Neural progenitor cell (in vitro differentiated cells): Measurements from ENCODE around the gene LORICRIN. TPM values are rescaled to one million over a fixed set of nuclear protein-coding genes. Genes with fewer than 3 reads are reported as not detected.

ENCODE experiments used
- DNase-seq: peaks from one replicate; pipeline ENCODE4 v3.0.0-alpha.2; 2016; ENCODE audit warnings: low spot score
- H2AFZ ChIP-seq: fragments of 200-600 bp; sonication (generic); replicated peaks from 2 replicates; pipeline ENCODE4 v1.6.1; 2016; ENCODE audit warnings: antibody characterized with exemption
- H3F3A ChIP-seq: fragments of 200-600 bp; sonication (generic); 2 replicates; pipeline ENCODE4 v1.6.1; 2016; ENCODE audit warnings: antibody characterized with exemption, low read depth
- H3K27ac ChIP-seq: fragments of 200-600 bp; sonication (generic); 2 replicates; pipeline ENCODE4 v1.5.1; 2016; ENCODE audit warnings: mild to moderate bottlenecking
- H3K27me3 ChIP-seq: fragments of 200-600 bp; sonication (generic); 2 replicates; pipeline ENCODE4 v1.6.1; 2016; ENCODE audit warnings: mild to moderate bottlenecking, moderate library complexity
- H3K36me3 ChIP-seq: fragments of 200-600 bp; sonication (generic); 2 replicates; pipeline ENCODE4 v1.5.1; 2016
- H3K4me1 ChIP-seq: fragments of 200-600 bp; sonication (generic); 2 replicates; pipeline ENCODE4 v1.6.1; 2016; ENCODE audit warnings: mixed run types
- H3K4me2 ChIP-seq: fragments of 200-600 bp; sonication (generic); 2 replicates; pipeline ENCODE4 v1.6.1; 2016
- H3K4me3 ChIP-seq: fragments of 200-600 bp; sonication (generic); 2 replicates; pipeline ENCODE4 v1.5.1; 2016
- H3K79me2 ChIP-seq: fragments of 200-600 bp; sonication (generic); 2 replicates; pipeline ENCODE4 v1.6.1; 2016; ENCODE audit warnings: low read depth
- H3K9ac ChIP-seq: fragments of 200-600 bp; sonication (generic); 2 replicates; pipeline ENCODE4 v1.6.1; 2016
- H3K9me3 ChIP-seq: fragments of 200-600 bp; sonication (generic); 2 replicates; pipeline ENCODE4 v1.5.1; 2016; ENCODE audit warnings: low read depth
- H4K20me1 ChIP-seq: fragments of 200-600 bp; sonication (generic); 2 replicates; pipeline ENCODE4 v1.6.1; 2016; ENCODE audit warnings: low read depth
- H3K27ac Mint-ChIP-seq: 3 replicates; pipeline ENCODE4 v1.8.0; 2021; ENCODE audit warnings: mixed read lengths
- H3K27me3 Mint-ChIP-seq: 2 replicates; pipeline ENCODE4 v1.8.0; 2022; ENCODE audit warnings: low read depth, mild to moderate bottlenecking, inconsistent platforms, moderate library complexity, mixed read lengths; ENCODE audit not compliant: insufficient read depth
- H3K36me3 Mint-ChIP-seq: 3 replicates; pipeline ENCODE4 v1.8.0; 2021; ENCODE audit warnings: mixed read lengths
- H3K4me1 Mint-ChIP-seq: 3 replicates; pipeline ENCODE4 v1.8.0; 2021; ENCODE audit warnings: mixed read lengths
- H3K4me3 Mint-ChIP-seq: 3 replicates; pipeline ENCODE4 v1.8.0; 2021; ENCODE audit warnings: mild to moderate bottlenecking, moderate library complexity, mixed read lengths
- H3K9me3 Mint-ChIP-seq: 3 replicates; pipeline ENCODE4 v1.8.0; 2020; ENCODE audit warnings: mixed read lengths
- CTCF ChIP-seq: fragments of 200-600 bp; sonication (generic); IDR thresholded peaks from 2 replicates; pipeline ENCODE4 v1.5.1; 2017; ENCODE audit warnings: antibody characterized with exemption, mild to moderate bottlenecking
- EZH2 ChIP-seq: fragments of 200-600 bp; sonication (generic); IDR thresholded peaks from 2 replicates; pipeline ENCODE4 v1.6.1; 2017; ENCODE audit warnings: antibody characterized with exemption, mild to moderate bottlenecking, moderate library complexity
- EZH2phosphoT487 ChIP-seq: fragments of 200-600 bp; sonication (generic); IDR thresholded peaks from 2 replicates; pipeline ENCODE4 v1.6.1; 2017; ENCODE audit warnings: antibody characterized with exemption
- total RNA-seq: library from RNA; depleted of rRNA; stranded (reverse); fragments of >200 nt; gene quantifications from 2 replicates; pipeline ENCODE4 v1.2.3, GENCODE V29; 2015; ENCODE audit warnings: low replicate concordance

The LORICRIN gene
- total RNA-seq, 1 donor from 2014 or later = not detected

- no peak overlapping the region for H3K4me3 ChIP-seq
- no peaks in the 10 kb centered on the region for H3F3A ChIP-seq
- no peaks in the 10 kb centered on the region for H4K20me1 ChIP-seq
- Mint-ChIP-seq H3K36me3 (no peaks in the 10 kb centered on the region), H3K4me1 (no peaks in the 10 kb centered on the region), H3K9me3 (no peaks in the 10 kb centered on the region), H3K27me3 (peaks cover 2% of the 10 kb centered on the region), H3K4me3 (no peak overlapping the region), H3K27ac (no peak overlapping the region)
- no peaks in the 10 kb centered on the region for H3K4me1 ChIP-seq
- TF ChIP-seq CTCF (no peak), EZH2phosphoT487 (no peak), EZH2 (no peak)
- DNase-seq = no peak
- no peak overlapping the region for H2AFZ ChIP-seq
- no peaks in the 10 kb centered on the region for H3K36me3 ChIP-seq
- H3K79me2 ChIP-seq = no peaks in the 10 kb centered on the region
- no peak overlapping the region for H3K27ac ChIP-seq
- no peak overlapping the region for H3K4me2 ChIP-seq
- H3K9ac ChIP-seq = no peak overlapping the region
- no peaks in the 10 kb centered on the region for H3K9me3 ChIP-seq
- no peaks in the 10 kb centered on the region for H3K27me3 ChIP-seq
These were observed 27.7 kb upstream of the LORICRIN start for GRCh38 chr1:153231785-153232184.

GRCh38 chr1:153232553-153232952 lies 26.9 kb upstream of the LORICRIN start:
- Mint-ChIP-seq H3K4me1 (no peaks in the 10 kb centered on the region), H3K27ac (no peak overlapping the region), H3K36me3 (no peaks in the 10 kb centered on the region), H3K4me3 (no peak overlapping the region), H3K9me3 (no peaks in the 10 kb centered on the region), H3K27me3 (peaks cover 2% of the 10 kb centered on the region)
- H3K4me1 ChIP-seq = no peaks in the 10 kb centered on the region
- no peak for TF ChIP-seq EZH2
- no peak for TF ChIP-seq EZH2phosphoT487
- TF ChIP-seq CTCF = no peak
- no peaks in the 10 kb centered on the region for H3K27me3 ChIP-seq
- peaks cover 4% of the 10 kb centered on the region for H3K9me3 ChIP-seq
- no peaks in the 10 kb centered on the region for H3K36me3 ChIP-seq
- H3K9ac ChIP-seq = no peak overlapping the region
- no peaks in the 10 kb centered on the region for H3F3A ChIP-seq
- no peak overlapping the region for H3K27ac ChIP-seq
- H4K20me1 ChIP-seq = no peaks in the 10 kb centered on the region
- no peak overlapping the region for H3K4me3 ChIP-seq
- DNase-seq = no peak
- H3K79me2 ChIP-seq = no peaks in the 10 kb centered on the region
- no peak overlapping the region for H3K4me2 ChIP-seq
- H2AFZ ChIP-seq = no peak overlapping the region

- H3K36me3 ChIP-seq = no peaks in the 10 kb centered on the region
- H3K4me3 ChIP-seq = no peak overlapping the region
- H3K27me3 Mint-ChIP-seq = peaks cover 2% of the 10 kb centered on the region
- H3K4me1 Mint-ChIP-seq = no peaks in the 10 kb centered on the region
- H3K9ac ChIP-seq = no peak overlapping the region
- no peaks in the 10 kb centered on the region for H4K20me1 ChIP-seq
- H3F3A ChIP-seq = no peaks in the 10 kb centered on the region
- no peaks in the 10 kb centered on the region for H3K79me2 ChIP-seq
- no peak for DNase-seq
- H3K27ac Mint-ChIP-seq = no peak overlapping the region
- H3K4me2 ChIP-seq = no peak overlapping the region
- no peaks in the 10 kb centered on the region for H3K4me1 ChIP-seq
- peaks cover 4% of the 10 kb centered on the region for H3K9me3 ChIP-seq
- no peak overlapping the region for H3K4me3 Mint-ChIP-seq
- H3K36me3 Mint-ChIP-seq = no peaks in the 10 kb centered on the region
- H2AFZ ChIP-seq = no peak overlapping the region
- H3K9me3 Mint-ChIP-seq = no peaks in the 10 kb centered on the region
- no peak overlapping the region for H3K27ac ChIP-seq
- H3K27me3 ChIP-seq = no peaks in the 10 kb centered on the region
- TF ChIP-seq EZH2 (no peak), CTCF (no peak), EZH2phosphoT487 (no peak)
These were observed 26.0 kb upstream of the LORICRIN start for GRCh38 chr1:153233448-153233847.

GRCh38 chr1:153238527-153238926 lies 21.0 kb upstream of the LORICRIN start:
- H3K9ac ChIP-seq = no peak overlapping the region
- H4K20me1 ChIP-seq = no peaks in the 10 kb centered on the region
- no peaks in the 10 kb centered on the region for H3K4me1 Mint-ChIP-seq
- no peaks in the 10 kb centered on the region for H3K9me3 Mint-ChIP-seq
- H3K4me2 ChIP-seq = no peak overlapping the region
- no peaks in the 10 kb centered on the region for H3F3A ChIP-seq
- DNase-seq = no peak
- H3K79me2 ChIP-seq = no peaks in the 10 kb centered on the region
- no peaks in the 10 kb centered on the region for H3K4me1 ChIP-seq
- H3K4me3 ChIP-seq = no peak overlapping the region
- TF ChIP-seq CTCF (no peak), EZH2phosphoT487 (no peak), EZH2 (no peak)
- H3K27ac ChIP-seq = no peak overlapping the region
- no peaks in the 10 kb centered on the region for H3K36me3 Mint-ChIP-seq
- peaks cover 2% of the 10 kb centered on the region for H3K27me3 Mint-ChIP-seq
- no peak overlapping the region for H3K27ac Mint-ChIP-seq
- H2AFZ ChIP-seq = no peak overlapping the region
- H3K4me3 Mint-ChIP-seq = no peak overlapping the region
- no peaks in the 10 kb centered on the region for H3K36me3 ChIP-seq
- no peaks in the 10 kb centered on the region for H3K27me3 ChIP-seq
- peaks cover 4% of the 10 kb centered on the region for H3K9me3 ChIP-seq
